ENCODE data around the gene TTC33.

DNA sequence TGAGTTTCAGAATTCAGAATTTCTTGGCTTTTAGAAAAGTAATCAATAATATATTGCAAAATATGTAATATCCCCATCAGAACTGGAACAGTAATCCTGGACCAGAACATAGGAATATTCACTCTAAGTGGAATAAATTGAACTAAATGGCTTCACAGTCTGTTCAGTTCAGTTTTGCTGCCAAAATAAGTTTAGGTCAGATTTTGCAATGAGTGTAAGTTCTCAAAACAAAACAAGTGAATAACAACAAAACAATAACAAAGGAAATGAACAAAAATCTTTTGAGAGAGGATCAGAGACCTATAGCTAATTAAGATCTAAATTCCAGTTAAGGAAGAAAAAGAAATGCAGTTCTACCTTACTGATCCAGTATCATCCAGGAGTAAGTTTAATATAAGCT is 66.8 kb downstream of the TTC33 start:
- TF ChIP-seq CTCF (IDR thresholded peaks at IDR 0.05; ENCODE audit: poor library complexity, severe bottlenecking) (no peak), EZH2 (IDR thresholded peaks at IDR 0.05; ENCODE audit: borderline replicate concordance, insufficient read depth, low read length, poor library complexity, severe bottlenecking) (no peak), REST (IDR thresholded peaks at IDR 0.05; ENCODE audit: borderline replicate concordance) (no peak), POLR2AphosphoS5 (IDR thresholded peaks at IDR 0.05) (no peak), SMC3 (conservative IDR thresholded peaks at IDR 0.05; ENCODE audit: poor library complexity) (no peak), EP300 (conservative IDR thresholded peaks at IDR 0.05; ENCODE audit: poor library complexity, severe bottlenecking) (no peak), RAD21 (conservative IDR thresholded peaks at IDR 0.05) (no peak), MXI1 (conservative IDR thresholded peaks at IDR 0.05; ENCODE audit: poor library complexity, severe bottlenecking) (no peak)

Data from neural cell (in vitro differentiated cells).